Stimulated activated CD4-positive, alpha-beta T cell treated with anti-CD3 and anti-CD28 coated beads, Interleukin-2, amount 100 ng/mL, for 24 hours (primary cell): ENCODE data around the gene EMP1.

Experiments used
- DNase-seq, 2 donors: peaks; one replicate each; pipeline ENCODE4 v3.0.0-alpha.2; 2020

EMP1 gene

GRCh38 chr12:13223941-13224340, 27.4 kb downstream of the EMP1 start:
- DNase-seq, result no peak

- DNase-seq, result no peak
Measured at GRCh38 chr12:13227191-13227590, 30.7 kb downstream of the EMP1 start.

DNA sequence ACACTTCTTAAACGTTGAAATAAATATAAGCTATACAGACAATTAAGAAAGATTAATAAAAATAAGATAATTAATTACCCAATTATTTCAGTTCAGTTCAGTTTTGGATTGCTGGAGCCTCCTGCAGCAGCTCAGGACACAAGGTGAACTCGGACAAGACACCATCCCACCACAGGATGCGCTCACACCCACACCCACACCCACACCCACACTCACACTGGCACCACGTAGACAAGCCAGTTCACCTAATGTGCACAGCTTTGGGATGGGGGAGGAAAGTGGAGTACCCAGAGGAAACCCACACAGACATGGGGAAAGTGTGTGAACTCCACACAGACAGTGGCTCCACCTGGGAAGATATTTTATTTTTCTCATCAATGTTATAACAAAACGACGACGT, 32.1 kb downstream of the EMP1 start:
- no peak for DNase-seq

GRCh38 chr12:13229504-13229903, 33.0 kb downstream of the EMP1 start:
- no peak for DNase-seq

DNA sequence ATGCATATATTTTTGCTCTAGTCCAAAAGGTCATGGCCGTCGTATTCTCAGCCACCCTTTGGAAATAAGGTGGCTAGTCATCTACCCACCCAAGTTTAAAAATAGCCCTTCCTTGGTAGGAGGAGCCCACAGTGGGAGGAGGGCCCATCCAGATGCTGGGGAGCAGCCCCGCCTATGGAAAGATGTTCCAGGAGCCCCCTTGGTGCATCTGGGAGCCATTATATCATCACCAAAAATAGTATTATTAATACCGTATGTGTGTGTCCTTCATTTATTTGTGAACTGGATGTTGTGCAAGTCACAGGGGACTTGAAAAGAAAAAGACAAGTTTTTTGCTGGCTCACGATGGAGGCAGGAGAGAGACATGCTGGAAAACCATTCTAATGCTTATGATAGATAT, 34.0 kb downstream of the EMP1 start:
- no peak for DNase-seq

DNA sequence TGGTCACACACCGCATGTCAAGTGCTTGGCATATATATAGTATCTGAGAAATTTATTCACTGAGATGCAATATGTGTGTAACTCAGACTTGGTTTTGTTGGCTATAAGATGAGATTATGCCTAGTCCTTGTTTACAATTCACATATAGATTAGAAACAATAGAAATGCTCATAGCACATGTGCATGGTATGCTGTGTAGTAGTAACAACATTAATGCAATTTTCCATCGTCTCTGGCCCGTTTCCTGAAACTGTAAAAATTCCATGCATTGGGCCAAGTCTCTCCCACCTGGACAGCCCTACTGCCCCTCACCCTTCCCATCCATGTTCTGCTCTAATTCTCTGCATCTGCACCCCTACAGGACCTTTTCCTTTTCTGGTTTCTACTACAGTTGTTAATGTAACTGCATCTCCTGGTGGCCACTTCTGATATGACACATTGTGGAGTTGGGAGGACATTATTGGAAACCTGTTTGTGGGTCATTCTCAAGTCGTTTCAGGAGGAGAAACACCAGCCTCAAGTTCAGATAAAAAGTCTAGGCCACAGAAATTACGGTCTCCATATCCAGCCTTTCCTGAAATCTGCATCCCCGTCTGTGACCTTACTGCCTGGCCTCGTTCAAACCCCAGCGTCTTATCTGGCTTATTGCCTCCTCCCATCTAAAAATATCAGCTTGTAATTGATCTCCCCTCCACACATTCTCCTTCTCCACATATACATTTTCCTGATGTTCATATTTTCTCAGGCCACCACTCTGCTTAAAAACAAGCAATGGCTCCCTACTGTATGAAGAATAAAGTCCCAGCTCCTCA, 37.5 kb downstream of the EMP1 start:
- peak; percentile 28 to 38 for DNase-seq

DNA sequence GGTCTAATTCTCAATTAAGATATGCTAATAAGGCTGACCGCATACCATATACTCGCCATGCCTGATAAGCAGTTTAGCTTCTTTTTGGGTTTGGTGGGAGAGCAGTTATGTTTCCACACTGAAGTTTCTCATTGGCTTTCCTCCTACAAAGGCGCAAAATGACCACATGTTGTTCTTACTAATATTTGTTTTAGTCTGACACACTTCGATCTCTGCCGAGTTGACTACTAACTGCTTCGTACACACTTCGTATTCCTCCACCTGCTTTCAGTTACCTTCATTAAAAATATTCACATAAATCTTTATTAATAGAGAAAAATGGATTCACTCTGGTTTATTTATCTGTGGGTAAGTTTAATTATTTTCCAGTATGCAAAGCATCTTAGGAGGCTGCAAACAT, 41.7 kb downstream of the EMP1 start:
- DNase-seq, result no peak

GRCh38 chr12:13241833-13242488, 45.4 kb downstream of the EMP1 start:
- no peak for DNase-seq

GRCh38 chr12:13242936-13243335, 46.4 kb downstream of the EMP1 start:
- DNase-seq, result no peak

GRCh38 chr12:13243516-13244070, 47.1 kb downstream of the EMP1 start:
- no peak for DNase-seq

GRCh38 chr12:13247596-13247995, 51.1 kb downstream of the EMP1 start:
- DNase-seq, result no peak

- no peak for DNase-seq
Measured at GRCh38 chr12:13248964-13249363, 52.4 kb downstream of the EMP1 start.

DNA sequence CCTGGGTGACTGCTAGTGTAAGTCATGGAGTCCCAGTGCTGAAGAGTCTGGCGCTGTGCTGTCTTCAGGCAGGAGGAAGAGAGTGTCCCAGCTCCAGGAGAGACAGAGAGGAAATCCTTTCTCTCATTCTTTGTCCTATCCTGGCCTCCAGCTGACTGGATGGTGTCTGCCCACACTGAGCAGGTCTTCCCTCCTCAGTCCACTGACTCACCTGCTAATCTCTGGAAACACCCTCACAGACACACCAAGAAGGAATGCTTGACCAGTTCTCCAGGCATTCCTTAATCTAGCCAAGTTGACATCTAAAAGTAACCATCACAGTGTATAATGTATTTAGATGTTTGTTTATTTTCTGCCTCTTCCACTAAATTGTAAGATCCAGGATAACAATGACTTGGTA, 53.9 kb downstream of the EMP1 start:
- no peak for DNase-seq

DNA sequence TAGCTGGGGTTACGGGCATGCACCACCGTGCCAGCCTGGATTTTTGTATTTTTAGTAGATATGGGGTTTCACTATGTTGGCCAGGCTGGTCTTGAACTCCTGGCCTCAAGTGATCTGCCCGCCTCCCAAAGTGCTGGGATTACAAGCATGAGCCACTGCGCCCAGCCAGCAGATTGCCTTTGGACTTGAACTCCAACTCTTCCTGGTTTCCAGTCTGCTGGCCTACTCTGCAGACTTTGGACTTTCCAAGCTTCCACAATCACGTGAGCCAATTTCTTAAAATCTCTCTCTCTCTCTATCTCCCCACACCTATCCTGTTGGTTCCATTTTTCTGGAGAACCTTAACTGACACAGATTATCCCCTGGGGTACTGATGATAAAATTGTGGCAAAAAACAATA, 55.0 kb downstream of the EMP1 start:
- DNase-seq, result no peak

GRCh38 chr12:13252024-13252423, 55.5 kb downstream of the EMP1 start:
- DNase-seq, result no peak

GRCh38 chr12:13252616-13253015, 56.1 kb downstream of the EMP1 start:
- DNase-seq, result no peak

DNA sequence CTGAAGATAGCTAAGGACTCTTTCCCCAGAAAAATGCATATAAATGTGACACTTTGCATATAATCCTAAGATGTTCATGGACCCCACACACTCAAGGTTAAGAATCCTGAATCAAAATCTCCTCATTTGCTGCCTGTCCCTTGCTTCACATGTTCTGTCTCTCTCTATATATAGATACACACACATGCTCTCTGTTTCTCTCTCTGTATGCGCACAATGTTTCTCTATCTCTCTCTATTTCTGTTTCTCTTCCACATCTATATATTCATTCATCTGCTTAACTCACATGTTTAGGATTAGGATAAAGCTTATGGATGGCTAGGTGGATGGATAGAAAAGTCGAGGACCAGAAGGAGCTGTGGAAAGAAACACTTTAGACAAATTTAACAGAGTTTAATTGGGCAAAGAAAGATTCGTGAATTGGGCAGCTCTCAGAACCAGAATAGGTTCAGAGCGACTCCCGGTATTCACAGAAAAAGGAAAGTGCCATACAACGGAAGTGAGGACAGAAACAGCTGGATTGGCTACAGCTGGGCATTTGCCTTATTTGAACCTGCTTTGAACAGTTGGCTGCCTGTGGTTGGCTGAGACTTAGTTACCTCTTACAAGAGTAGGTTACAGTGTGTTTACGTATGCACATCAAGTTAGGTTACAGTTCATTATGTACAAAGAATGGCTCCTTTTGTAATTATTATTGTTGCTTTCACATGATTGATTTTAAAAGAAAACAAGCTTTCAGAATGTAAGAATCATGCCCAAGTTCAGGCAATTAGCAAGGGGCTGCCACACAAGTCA, 57.6 kb downstream of the EMP1 start:
- no peak for DNase-seq

GRCh38 chr12:13255792-13256691, 59.5 kb downstream of the EMP1 start:
- peak; percentile 85 to 90 for DNase-seq

DNA sequence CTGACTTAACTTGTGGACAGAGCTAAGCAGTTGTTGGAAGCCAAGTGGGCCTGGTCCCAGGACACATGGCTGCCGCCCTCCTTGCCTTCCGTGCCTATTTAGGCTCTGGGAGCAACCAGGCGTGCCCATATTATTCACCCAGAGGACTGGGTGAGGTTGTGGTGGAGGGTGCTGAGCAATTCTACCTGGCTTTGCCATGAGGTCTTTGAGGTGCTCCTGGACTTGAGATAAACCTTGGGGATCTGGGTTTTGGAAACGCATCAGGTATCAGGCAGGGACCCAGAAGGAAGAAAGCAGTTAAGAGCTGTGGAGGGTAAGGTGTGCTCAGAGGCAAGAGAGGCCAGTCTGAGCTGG, 60.1 kb downstream of the EMP1 start:
- no peak for DNase-seq

- DNase-seq, result no peak
Measured at GRCh38 chr12:13257356-13257875, 60.9 kb downstream of the EMP1 start.

DNA sequence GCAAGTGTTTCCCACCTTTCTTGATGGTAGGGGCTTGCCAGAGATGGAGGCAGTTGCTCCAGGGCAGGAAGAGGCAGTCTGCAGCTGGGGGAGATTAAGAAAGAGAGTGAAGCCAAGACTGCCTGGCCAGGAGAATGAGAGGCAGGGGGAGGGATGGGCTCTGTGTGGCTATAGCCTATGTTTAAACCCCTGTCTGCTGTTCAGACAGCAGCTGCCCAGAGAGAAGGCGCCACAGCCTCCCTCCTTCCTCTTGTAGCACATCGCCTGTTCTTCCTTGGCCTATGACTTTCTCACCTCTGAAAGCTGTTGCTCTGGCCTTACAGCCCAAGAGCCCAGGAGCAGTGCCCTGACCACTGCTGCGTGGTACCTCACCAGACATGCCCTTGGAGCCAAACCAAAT, 61.7 kb downstream of the EMP1 start:
- DNase-seq, result no peak

DNA sequence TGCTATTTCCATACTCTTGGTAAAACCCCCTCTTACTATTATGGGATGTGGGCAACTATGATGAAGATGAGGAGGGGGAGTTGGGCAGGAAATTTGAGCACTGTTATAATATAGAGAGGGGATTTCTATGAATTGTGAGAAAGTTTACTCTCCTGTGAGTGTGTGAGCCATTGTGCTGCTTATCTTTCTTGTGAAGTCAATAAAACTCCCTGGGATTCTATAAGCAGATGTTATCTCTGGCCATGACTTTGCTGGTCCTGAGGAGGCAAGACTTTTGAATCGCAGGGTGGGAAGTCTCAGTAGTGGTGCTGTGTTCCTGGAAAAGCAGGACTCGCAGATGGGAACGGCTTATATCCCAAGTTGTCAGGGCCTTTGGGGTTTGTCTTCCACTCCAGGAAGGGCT, 62.2 kb downstream of the EMP1 start:
- no peak for DNase-seq
